OCI-LY7 (cell line): ENCODE measurements around the gene UBAC1. TPM values are rescaled to one million over a fixed set of nuclear protein-coding genes. Genes with fewer than 3 reads are reported as not detected.
"Not testable (repeated sequence)": the region's sequence is repeated elsewhere in the genome, so short reads cannot be mapped to it uniquely, and the experiment has no call there.

Experiments
- BruUV-seq: library from RNA; stranded (reverse); fragments of 400-500 nt; replicated peaks from 2 replicates; lab custom pipeline; 2021; lab: Mats Ljungman, UMichigan
- CTCF ChIA-PET: fragments of 300-600 bp; sonication (Branson Sonifier 250); formaldehyde crosslinking; loops from one replicate; lab custom pipeline; 2022; ENCODE audit warnings: antibody characterized with exemption; ENCODE audit not compliant: unreplicated experiment; lab: Charles Lee
- POLR2A ChIA-PET: fragments of 300-600 bp; sonication (Branson Sonifier 250); formaldehyde crosslinking; loops from one replicate; lab custom pipeline; 2022; ENCODE audit warnings: antibody characterized with exemption; lab: Charles Lee
- DNase-seq: peaks from one replicate; pipeline ENCODE4 v3.0.0-alpha.2; 2015; ENCODE audit warnings: low spot score
- H2AFZ ChIP-seq: fragments of 200-600 bp; sonication (generic), shearing (Covaris generic); 2 replicates; pipeline ENCODE4 v1.6.1; 2014; ENCODE audit warnings: mild to moderate bottlenecking, antibody characterized with exemption, low read length, moderate library complexity
- H3K27ac ChIP-seq: fragments of 200-600 bp; sonication (generic); 2 replicates; pipeline ENCODE4 v1.5.1; 2014; ENCODE audit warnings: mixed run types, low read depth, mild to moderate bottlenecking, moderate library complexity, low read length, inconsistent platforms; ENCODE audit not compliant: poor library complexity, severe bottlenecking
- H3K36me3 ChIP-seq: fragments of 200-600 bp; sonication (generic); 2 replicates; pipeline ENCODE4 v1.6.1; 2014; ENCODE audit warnings: mild to moderate bottlenecking, antibody characterized with exemption, low read length, moderate library complexity, mixed read lengths; ENCODE audit not compliant: insufficient read depth
- H3K4me1 ChIP-seq: fragments of 200-600 bp; sonication (generic); 2 replicates; pipeline ENCODE4 v1.5.1; 2014; ENCODE audit warnings: mild to moderate bottlenecking, low read length; ENCODE audit not compliant: insufficient read depth, poor library complexity, severe bottlenecking
- H3K4me2 ChIP-seq: fragments of 200-600 bp; sonication (generic); 2 replicates; pipeline ENCODE4 v1.6.1; 2014; ENCODE audit warnings: mild to moderate bottlenecking, low read length
- H3K4me3 ChIP-seq: fragments of 200-600 bp; sonication (generic); 2 replicates; pipeline ENCODE4 v1.5.1; 2014; ENCODE audit warnings: mild to moderate bottlenecking, low read depth, low read length; ENCODE audit not compliant: poor library complexity, severe bottlenecking
- H3K79me2 ChIP-seq: fragments of 200-600 bp; sonication (generic); 2 replicates; pipeline ENCODE4 v1.6.1; 2016; ENCODE audit warnings: low read depth, mild to moderate bottlenecking, low read length, moderate library complexity, mixed read lengths; ENCODE audit not compliant: insufficient read depth
- H3K9me2 ChIP-seq: fragments of 200-600 bp; sonication (generic); 2 replicates; pipeline ENCODE4 v1.6.1; 2016; ENCODE audit warnings: mild to moderate bottlenecking, low read length, mixed read lengths; ENCODE audit not compliant: insufficient read depth
- H3K9me3 ChIP-seq: fragments of 200-600 bp; sonication (generic); 2 replicates; pipeline ENCODE4 v1.6.1; 2014; ENCODE audit warnings: mild to moderate bottlenecking, mixed run types, low read length, mixed read lengths
- H4K20me1 ChIP-seq: fragments of 200-600 bp; sonication (generic); 2 replicates; pipeline ENCODE4 v1.6.1; 2014; ENCODE audit warnings: mild to moderate bottlenecking, antibody characterized with exemption, low read length, moderate library complexity, mixed read lengths; ENCODE audit not compliant: insufficient read depth
- CTCF ChIP-seq: fragments of 200-600 bp; sonication (generic); conservative IDR thresholded peaks from 2 replicates; pipeline ENCODE4 v1.5.1; 2014; ENCODE audit warnings: mild to moderate bottlenecking, antibody characterized with exemption, low read length, moderate library complexity, mixed read lengths
- EZH2phosphoT487 ChIP-seq: fragments of 200-600 bp; sonication (generic); IDR thresholded peaks from 2 replicates; pipeline ENCODE4 v1.6.1; 2018; ENCODE audit warnings: low read depth, borderline replicate concordance, mild to moderate bottlenecking, mixed run types, antibody characterized with exemption, low read length, moderate library complexity, mixed read lengths
- intact Hi-C: fragments of 100-400 bp; cut with micrococcal nuclease; formaldehyde crosslinking; loops from one replicate; pipeline ENCODE4 v1.10.0; 2022; ENCODE audit not compliant: unreplicated experiment
- total RNA-seq, 2 experiments: library from RNA; depleted of rRNA in 1 of 2; stranded (reverse); fragments of >200 nt in 1 of 2; shearing (Covaris generic) in 1 of 2; gene quantifications; 2 replicates each; pipeline ENCODE4 v1.2.3, GENCODE V29; 2014 to 2022

Gene UBAC1
- total RNA-seq, 2 experiments from 2014 or later: 42.3 to 59.2 TPM

DNA sequence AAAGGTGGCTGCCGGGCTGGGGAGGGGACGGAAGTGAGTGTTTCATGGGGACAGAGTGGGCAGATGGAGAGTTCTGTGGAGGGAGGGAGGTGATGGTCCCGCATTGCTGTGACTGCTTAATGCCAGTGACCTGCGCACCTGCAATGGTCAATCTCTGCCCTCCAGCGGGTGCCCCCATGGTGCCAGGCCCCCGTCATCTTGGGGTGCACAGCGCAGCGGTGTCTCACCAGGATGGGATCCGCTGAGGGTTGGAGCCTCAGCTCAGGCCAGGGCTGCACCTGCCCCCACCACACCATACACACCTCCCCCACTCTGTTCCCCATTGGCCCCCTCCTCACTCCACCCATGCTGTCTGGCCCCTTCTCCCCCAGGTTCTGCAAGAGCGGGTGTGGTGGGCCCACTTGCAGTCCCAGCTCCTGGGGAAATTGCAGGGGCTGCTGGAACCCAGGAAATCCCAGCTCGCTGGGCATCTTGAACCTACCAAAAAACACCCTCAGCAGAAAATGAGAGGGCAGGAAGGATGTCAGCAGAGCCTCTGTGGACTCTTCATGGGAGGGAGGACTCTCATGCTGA lies 41.8 kb downstream of the UBAC1 start:
- DNase-seq: no peak
- no peaks in the 10 kb centered on the region for H4K20me1 ChIP-seq
- POLR2A ChIA-PET: no interaction called here
- H2AFZ ChIP-seq: no peak overlapping the region
- H3K4me3 ChIP-seq: no peak overlapping the region
- H3K9me2 ChIP-seq: no peaks in the 10 kb centered on the region
- TF ChIP-seq EZH2phosphoT487 (no peak), CTCF (no peak)
- CTCF ChIA-PET: no interaction called here
- H3K9me3 ChIP-seq: peaks cover 27% of the 10 kb centered on the region; the same call in 1 of the 2 replicates
- no peaks in the 10 kb centered on the region for H3K79me2 ChIP-seq
- BruUV-seq: no TSS peak
- no peak overlapping the region for H3K4me2 ChIP-seq
- intact Hi-C loops: no loop called here
- H3K27ac ChIP-seq: no peak overlapping the region
- H3K36me3 ChIP-seq: peaks cover 22% of the 10 kb centered on the region
- peaks cover 12% of the 10 kb centered on the region for H3K4me1 ChIP-seq

DNA sequence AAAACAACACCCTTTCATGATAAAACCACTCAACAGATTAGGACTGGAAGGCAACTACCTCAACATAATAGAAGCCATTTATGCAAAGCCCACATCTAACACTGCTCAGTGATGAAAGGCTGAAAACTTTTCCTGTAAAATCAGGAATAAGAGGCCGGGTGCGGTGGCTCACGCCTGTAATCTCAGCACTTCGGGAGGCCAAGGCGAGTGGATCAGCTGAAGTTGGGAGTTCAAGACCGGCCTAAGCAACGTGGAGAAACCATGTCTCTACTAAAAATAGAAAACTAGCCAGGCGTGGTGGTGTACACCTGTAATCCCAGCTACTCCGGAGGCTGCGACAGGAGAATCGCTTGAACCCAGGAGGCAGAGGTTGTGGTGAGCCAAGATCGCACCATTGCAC lies 44.9 kb downstream of the UBAC1 start:
- Histone ChIP-seq H3K9me3 (peaks cover 27% of the 10 kb centered on the region; the same call in 1 of the 2 replicates), H3K36me3 (peaks cover 49% of the 10 kb centered on the region), H3K4me1 (peaks cover 12% of the 10 kb centered on the region)
- H3K27ac ChIP-seq, POLR2A ChIA-PET, BruUV-seq, H4K20me1 ChIP-seq, DNase-seq, H2AFZ ChIP-seq, H3K9me2 ChIP-seq, CTCF ChIA-PET, H3K79me2 ChIP-seq, H3K4me2 ChIP-seq, intact Hi-C loops, H3K4me3 ChIP-seq: not testable (repeated sequence)

GRCh38 chr9:135914921-135915320 lies 46.3 kb downstream of the UBAC1 start:
- Histone ChIP-seq H3K9me3 (peaks cover 27% of the 10 kb centered on the region; the same call in 1 of the 2 replicates), H3K79me2 (no peaks in the 10 kb centered on the region), H3K9me2 (no peaks in the 10 kb centered on the region), H3K36me3 (peaks cover 56% of the 10 kb centered on the region), H4K20me1 (no peaks in the 10 kb centered on the region), H3K4me3 (no peak overlapping the region), H2AFZ (no peak overlapping the region), H3K27ac (no peak overlapping the region), H3K4me2 (no peak overlapping the region), H3K4me1 (peaks cover 14% of the 10 kb centered on the region)
- CTCF ChIA-PET: no interaction called here
- POLR2A ChIA-PET: no interaction called here
- BruUV-seq: no TSS peak
- intact Hi-C loops: no loop called here
- no peak for DNase-seq
- no peak for TF ChIP-seq CTCF
- no peak for TF ChIP-seq EZH2phosphoT487

GRCh38 chr9:135911233-135911632 lies 49.9 kb downstream of the UBAC1 start:
- H3K4me3 ChIP-seq, BruUV-seq, DNase-seq, H3K27ac ChIP-seq, H3K9me2 ChIP-seq, H3K4me2 ChIP-seq, intact Hi-C loops, CTCF ChIA-PET, POLR2A ChIA-PET, H4K20me1 ChIP-seq, H2AFZ ChIP-seq: not testable (repeated sequence)
- peaks cover 24% of the 10 kb centered on the region for H3K4me1 ChIP-seq
- peaks cover 52% of the 10 kb centered on the region for H3K36me3 ChIP-seq
- H3K79me2 ChIP-seq: peaks cover 18% of the 10 kb centered on the region
- peaks cover 18% of the 10 kb centered on the region; the same call in 1 of the 2 replicates for H3K9me3 ChIP-seq
